Activated T-cell treated with anti-CD3 and anti-CD28 coated beads, Interleukin-2, amount 50 U/mL, for 1 hour (primary cell): ENCODE data around the gene MACROD2.

Experiments used
- DNase-seq: peaks from one replicate; pipeline ENCODE4 v3.0.0-alpha.2; 2020

Gene MACROD2

DNA sequence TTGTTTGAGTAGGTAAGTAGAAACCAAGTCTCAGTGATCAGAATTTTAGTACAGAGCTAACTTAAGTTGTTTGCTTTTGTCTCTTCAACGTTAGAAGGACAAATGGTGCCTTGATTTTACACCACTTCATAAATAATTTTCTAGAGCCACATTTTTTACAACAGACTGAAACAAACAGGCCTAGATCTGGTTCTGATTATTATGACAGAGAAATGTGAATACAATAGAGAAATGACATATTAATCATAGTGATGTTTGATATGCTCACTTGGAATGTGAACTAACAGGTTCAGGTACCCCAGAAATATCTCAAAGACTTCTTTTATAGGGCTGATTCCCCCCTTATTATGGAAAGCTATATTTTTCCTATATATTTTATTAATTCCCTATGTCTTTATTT, 1817.4 kb downstream of the MACROD2 start:
- no peak for DNase-seq

DNA sequence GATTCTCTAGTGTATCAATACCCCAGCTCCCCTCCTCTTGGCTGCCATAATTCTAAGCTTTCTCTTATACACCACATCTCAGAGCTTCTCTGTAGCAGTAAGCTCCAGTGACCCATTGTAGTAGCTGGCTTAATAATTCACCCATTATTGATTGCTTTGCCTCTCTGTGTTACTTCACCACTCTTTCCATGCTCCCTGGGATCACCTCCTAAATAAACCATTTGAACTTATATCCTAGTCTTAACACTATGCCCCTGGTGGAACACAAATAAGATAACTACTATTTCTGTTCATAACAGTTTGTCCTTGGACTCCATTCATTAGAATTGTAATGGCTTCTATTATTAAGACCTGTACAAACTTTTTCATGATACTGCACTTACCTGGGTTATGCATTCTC, 1819.0 kb downstream of the MACROD2 start:
- DNase-seq = no peak

DNA sequence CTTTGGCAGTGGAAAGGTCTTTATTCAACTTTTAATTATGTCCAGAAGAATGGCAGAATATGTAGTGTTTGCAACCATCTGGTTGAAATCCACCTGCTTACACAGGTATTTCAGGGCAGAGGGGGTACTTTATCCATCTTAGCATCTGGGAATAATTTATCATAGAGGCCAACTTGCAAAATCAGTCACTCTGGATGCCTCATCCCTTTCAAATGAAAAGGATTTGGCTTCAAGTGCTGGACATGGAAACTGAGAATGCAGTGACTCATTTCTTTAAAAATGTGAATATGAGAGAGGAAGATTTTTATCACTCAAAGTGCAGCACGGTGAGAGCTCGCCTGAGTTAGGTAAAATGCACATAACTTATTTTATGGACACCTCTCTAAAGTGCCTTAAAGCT, 1819.6 kb downstream of the MACROD2 start:
- no peak for DNase-seq

DNA sequence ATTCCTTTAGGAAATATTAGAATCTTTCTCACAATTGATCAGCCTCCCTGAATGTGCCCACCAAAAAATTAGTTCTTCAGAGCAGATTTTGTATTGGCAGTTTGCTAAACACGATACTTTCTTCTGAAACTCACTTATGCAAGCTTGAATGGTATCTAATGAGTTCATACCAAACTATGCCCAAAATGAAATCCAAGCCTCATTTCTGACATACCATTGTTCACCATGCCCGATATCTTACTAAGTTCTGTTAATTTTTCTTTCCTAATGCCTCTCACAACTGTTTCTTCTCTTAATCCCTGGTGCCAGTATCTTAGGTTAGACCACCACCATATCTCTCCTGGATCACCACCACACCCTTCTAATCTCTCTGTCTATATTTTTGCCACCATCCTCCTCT, 1822.0 kb downstream of the MACROD2 start:
- no peak for DNase-seq

DNA sequence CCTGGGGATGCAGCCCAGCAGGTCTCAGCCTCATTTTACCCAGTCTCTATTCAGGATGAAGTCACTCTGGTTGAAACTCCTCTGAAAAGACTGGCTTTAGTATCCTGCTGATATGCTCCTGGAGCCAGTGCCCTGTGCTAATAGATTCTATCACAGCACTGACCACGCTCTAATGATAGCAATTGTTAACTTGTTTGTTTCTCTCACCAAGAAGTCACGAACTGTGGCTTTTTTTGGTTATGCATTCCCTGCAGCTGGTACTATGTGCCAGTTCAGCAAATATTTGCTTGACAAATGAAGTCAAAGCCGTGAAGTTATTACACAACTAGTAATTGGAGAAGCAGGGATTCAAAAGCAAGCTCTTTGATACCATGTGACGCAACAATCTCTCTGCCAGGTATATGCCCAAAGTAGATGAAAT, 1823.3 kb downstream of the MACROD2 start:
- no peak for DNase-seq

DNA sequence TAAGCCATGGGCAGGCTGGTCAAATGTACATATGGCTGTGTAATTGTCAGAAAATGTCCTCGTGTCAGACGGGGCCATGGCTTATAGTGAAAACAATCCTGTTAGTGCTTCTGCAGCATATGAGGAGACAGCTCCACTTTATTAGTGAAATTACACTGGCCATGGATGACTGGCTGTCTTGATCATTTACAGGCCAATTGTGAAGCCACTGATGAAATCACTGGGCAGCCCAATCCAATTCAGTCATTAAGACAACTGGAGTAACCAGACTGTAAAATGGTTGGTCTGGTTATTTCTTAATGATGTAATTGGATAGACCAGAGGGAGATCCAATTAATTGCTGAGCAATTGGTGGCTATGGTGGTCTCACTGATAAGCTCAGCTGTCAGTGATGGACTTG, 1828.4 kb downstream of the MACROD2 start:
- no peak for DNase-seq

DNA sequence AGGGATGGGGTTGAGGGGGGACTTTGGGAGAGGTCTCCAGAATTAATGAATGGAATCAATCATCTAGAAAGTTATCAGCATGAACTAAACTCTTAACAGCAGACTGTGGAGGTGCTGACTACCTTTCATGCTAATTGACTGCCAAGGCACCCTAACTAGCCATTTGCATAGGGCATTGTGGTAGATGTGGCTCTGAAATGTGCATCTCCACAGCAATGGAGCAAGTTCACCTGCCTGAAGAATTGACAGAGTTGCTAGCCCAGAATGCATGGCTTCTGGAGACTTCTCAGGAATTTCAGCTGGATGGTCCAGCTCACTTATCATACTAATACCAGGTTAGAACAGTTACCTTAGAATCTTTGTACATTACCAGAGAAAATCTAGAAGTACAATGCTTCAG, 1832.3 kb downstream of the MACROD2 start:
- no peak for DNase-seq

DNA sequence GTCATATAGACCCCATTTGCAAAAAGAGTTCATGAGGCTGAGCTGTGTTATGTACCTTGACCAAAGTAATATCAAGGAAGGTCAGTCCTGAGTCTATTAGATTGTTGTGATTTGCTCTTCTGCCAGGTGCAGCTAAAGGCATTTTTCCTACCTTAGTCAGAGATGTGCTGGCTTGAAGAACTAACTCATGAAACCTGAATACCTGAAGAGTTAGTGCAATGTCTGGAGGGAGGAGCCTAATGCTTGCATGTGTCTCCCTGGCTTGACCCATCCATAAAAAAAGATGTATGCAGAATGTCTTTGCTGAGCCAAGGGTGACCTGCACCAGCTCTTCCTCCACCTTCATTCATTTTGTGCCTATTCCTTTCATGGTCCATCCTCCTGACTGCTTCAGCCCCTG, 1835.9 kb downstream of the MACROD2 start:
- no peak for DNase-seq

DNA sequence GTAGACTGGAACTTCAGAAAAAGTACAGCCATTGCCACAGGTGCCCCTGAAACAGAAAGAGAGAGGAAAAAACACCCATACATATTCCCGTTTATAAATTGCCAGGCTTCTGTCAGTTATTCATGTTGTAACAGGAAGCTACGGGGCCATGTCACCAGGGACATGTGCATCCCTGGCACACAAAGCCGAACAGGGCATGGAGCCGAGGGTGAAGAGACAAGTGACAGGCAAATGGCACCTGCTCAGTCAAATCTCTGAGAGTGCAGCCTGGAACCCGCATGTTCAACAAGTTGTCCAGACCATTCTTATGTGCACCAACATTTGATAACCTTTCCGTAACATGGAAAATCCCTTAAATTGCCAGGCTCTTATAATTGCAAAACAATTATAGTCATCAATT, 1837.2 kb downstream of the MACROD2 start:
- no peak for DNase-seq

DNA sequence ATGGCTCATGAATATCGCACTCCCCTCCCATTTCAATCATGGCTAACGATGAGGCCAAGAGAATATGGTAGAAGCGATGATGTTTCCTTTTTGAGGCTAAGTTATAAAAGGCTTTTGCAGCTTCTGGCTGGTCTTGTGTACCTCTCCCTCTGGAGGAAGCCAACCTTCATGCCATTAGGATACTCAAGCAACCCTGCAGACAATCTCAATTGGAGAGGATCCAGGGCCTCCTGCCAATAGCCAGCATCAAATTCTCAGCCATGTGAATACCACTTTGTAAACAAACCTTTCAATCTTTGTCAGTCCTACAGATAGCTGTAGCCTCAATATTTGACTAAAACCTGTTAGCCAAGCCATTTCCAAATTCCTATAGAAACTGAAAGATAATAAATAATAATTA, 1839.5 kb downstream of the MACROD2 start:
- no peak for DNase-seq

DNA sequence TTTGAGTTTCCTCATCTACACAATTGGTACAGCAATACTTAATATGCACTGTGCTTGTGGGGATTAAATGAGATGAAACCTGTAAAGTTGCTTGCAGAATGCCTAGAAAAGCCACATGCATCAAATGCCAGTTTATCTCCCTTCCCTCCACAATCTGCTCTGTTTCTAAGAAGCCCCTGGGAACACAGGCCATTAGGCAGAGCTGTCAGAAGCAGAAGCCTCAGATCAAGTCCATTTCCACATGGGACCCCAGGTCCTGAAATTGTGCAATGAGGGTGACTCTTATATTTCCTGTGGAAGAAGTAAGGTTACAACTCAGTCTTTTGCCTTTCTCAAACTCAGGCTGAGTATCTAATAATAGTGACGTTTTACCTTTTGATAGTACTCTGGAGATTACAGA, 1840.5 kb downstream of the MACROD2 start:
- DNase-seq = no peak

DNA sequence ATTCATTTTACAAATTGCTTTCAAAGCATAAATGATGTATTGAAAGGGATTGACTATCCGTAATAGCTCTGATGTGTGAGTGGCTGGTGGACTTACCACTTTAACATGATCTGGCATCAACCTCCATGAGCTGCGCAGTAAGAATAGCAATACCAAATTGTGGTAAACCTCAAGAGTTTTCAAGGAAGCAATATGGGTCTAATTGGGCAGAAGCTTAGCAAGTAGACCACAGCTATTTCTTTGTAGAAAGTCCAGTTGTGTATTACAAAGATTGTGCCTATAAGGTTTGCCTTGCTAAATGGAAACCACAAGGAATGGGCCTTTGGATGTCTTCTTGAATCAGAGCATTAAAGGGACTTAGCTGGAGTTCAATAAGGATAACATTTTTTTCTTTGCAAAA, 1841.3 kb downstream of the MACROD2 start:
- DNase-seq = no peak

DNA sequence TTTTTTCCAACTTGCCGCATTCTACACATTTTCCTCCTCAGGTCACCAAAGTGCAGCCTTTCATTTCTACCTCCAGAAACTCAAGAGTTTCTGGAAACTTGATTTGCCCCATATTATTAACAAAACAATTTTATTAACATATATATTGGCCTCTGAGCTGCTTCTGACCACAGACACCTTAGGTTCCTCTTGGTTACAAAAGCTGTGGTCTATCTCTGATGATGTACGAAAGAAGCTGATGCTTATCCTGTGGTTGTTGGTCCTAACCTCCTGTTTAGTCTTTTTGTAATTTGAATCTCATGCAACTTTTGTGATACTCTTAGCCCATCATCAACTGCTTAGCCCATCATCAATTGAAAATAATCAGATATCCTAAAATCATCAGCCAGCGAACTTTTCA, 1842.2 kb downstream of the MACROD2 start:
- no peak for DNase-seq

DNA sequence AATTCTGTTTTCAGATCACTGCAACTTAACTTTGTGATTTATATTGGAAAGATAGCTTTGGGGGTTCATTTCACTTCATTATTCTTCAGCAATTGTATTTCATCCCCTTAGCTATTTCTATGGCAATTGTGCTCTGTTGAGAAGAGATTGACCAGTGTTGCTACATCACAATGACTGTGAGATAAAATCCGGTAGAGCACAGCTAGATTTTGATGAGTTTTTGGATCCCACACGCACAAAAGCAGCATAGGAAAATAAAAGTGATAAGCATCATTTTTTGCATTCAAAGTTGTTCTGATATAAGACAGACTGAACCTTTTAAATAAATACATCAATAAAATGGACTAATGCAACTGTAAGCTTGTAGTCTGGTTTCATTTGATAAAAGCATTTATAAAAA, 1843.2 kb downstream of the MACROD2 start:
- no peak for DNase-seq

DNA sequence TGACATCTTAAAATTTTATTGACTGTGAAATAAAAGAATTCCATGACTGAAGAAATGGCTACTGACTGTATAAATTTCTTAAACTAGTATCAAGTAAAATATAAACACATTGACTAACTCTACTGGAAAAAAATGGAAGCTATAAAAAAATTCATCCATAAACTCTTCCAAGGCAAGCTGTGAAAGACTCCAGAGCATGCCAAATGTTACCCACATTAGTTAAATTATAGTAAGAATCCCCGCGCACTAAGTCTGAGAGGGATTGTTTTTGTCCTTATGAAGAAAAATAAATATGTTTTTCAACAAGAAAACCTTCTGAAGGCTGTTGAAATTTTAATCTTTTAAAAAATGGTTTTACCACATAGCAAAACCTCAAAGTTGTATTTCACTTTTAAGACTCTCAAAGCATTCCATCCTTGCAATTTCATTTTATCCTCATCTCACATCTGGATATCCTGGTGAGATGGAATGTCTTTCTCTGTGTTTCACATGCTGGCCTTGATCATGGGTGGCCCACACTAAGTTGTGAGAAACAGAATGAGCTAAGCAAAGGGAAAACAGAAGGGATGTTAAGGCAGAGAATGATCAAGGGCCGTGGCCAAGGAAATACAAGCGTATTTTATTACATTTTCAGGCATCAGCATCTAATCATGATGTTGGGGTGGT, 1845.5 kb downstream of the MACROD2 start:
- no peak for DNase-seq

DNA sequence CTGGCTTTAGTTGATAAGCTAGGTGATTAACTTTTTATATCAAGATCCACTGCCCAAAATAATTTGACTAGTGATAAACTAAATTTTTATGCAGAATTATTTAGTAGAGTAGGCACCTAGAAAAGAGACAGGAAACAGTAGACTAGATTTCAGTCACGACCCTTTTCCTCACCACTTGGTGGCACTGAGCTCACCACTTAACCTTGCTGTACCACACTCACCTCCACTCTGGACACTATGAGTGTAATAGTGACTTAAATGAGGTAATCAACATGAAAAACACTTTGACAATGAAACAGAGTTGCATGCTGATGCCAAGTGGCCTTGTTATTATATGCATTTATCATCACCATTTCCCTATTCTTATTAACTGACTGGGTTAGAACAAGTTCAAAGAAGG, 1847.6 kb downstream of the MACROD2 start:
- DNase-seq = no peak

DNA sequence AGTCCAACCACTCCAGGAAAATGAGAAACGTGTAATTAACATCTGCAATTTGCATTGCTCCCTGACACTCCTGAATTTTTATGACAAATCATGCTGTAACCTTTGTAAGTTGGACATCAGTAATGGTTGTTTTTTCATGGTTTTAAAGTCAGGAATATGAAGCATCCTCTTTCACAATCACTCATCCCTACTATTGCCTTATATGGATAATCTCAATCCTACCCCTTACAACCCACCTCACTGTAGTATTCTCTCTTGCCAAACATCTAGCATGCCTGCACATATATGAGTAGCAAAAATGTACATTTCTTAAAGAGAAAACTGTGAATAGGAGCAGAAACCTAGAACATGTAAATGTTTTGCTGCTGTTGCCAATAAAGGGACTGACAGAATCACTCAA, 1848.5 kb downstream of the MACROD2 start:
- DNase-seq = no peak

DNA sequence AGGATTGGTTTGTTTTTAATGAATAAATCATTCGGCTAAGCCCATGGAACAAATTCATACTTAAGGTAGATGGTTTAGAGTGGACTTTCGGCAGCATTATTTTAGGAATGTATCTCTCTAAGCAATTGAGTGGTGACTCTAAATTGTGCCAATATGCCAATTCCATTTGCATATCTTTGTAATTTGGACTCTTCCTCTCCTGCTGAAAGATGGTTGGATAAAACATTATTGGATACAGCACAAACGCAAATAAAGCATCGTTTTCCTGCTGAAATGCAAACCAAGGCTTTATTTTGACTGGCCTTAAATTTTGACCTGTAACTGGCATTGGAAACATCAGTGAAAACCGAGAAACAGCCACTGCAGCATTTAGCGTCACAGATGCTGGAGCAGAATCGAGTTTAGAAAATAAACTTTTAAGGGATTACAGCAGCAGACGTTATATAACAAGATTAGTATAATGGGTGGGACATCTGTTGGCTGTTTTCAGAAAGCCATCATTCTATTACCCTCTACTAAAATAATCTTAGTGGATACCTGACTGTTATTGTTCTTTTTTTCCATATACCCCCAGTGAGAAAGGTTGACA, 1852.0 kb downstream of the MACROD2 start:
- DNase-seq = no peak

DNA sequence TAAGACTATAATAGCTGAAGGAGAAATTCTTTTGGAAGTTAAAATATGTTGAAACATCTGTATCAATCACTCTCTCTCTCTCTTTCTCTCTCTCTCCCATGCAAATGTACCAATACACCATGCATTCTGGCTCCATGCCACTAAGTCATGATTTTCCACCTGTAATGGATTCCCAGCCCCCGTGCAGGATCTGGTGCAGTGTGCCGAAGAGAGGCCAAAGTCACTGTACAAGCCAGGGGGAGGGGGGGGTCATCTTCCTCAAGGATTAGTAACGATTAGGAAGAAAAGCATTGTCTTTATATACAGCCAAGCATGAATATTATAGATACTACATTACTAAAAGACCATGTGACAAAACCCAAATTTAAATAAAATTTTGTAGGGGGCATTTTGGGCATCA, 1852.8 kb downstream of the MACROD2 start:
- no peak for DNase-seq

DNA sequence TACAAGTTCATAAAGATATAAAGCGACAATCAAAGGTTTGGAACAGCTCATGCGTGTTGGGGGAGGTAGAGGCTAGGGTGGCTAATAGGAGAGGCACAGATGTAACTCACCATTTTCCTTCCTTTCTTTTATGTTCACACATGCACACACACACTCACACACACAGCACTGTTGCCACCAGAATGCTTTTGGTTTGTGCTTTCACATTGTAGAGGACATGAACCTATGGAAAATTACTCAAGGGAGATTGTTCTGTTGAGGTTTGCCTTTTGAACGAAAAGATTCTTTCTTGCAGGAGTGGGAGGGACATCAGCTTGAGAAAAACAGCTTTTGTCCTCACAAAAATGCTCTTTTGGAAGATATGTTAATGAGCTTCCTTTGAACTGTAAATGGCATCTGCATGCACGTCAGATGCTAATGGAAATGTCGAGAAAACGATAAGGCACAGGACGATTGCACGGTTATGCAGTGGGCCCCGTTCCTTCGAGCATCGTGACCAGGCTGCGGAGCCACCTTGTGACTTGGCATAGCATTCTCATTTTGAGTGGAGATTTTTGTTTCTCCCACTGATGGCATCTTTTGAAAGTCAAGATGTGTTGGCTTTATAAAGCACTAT, 1853.8 kb downstream of the MACROD2 start:
- DNase-seq = no peak

DNA sequence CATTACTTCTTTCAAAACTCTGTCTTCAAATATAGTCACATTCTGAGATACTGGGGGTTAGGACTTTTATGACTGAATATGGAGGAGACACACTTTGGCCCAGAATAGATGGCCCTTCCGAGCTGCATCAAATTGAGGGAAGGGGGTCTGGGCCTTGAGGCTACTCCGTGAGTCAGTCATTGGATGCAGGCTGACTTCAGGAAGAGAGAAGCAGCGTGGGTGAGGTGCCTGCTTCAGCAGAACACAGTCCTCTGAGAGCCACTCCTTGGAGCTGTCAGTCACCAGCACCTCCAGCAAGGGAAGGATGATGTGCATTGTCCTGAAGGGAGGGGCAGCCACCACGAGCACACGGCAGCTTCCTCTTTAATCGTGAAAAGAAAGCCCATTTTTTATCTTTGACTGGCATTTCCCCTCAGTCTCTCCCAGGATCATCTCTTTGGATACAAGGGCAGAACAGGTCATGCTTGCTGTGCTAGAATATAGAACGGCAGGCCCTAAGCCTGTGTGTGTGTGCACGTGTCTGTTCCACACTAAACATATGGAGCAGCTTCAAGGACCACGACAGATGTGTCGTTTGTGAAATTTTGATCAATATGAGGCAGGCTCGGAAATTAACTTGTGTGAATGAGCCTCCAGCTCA, 1856.4 kb downstream of the MACROD2 start:
- DNase-seq = no peak

DNA sequence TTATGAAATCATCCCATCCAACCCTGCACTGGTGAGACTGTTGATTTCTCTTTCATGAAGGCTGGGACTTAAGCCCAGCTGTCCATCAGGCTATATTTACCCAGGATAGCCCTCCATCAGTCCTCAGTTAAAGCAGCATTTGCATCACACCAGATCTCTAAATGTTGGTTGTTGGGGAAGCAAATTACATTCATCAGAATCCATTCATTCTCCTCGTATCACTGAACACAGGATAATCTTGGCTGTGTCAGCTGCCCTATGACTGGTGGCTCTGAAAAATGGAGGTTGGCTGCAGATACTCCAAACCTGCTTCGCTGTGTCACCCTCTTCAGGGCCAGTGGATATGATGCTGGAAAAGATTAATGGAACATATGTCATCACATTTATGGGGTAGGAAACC, 1859.6 kb downstream of the MACROD2 start:
- no peak for DNase-seq

DNA sequence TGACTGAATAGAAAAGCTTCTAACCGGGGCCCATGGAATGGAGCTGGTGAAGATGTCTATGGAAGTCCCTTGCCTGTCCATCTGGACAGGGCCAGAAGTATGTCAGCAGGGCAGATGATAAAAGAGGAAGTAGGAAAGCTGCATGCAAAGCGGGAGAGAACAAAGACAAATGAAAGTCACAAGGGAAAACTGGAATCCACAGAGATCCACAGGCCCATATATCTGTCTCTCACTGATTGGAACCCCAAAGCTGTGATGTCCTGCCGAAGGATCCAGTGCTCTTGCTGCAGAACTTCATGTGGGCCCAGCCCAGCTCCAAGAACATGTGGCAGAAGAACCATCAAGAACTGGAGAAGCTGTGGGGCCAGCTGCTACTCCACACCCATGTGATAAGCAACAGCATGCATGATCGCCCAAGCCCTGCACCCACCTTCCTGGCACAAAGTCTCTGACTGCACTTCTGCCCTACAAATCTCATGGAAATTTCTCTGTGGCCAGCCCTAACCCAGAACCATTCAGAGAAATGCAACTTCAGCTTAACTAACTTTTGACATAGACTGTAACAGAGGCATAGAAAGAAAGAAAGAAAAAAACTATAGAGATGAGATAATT, 1862.0 kb downstream of the MACROD2 start:
- DNase-seq = no peak

DNA sequence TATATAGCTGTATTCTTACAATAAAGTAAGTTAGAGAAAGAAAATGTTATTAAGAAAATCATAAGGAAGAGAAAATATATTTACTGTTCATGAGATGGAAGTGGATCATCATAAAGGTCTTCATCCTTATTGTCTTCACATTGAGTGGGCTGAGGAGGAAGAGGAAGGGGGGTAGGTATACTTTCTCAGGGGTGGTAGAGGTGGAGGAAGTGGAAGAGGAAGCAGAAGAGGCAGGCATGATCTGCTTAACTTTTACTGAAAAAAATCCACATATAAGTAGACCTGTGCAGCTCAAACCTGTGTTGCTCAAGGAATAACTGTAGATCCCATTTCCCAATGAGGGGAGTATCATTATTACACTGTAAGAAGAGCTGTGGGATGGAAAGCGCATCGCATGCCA, 1863.7 kb downstream of the MACROD2 start:
- no peak for DNase-seq
